NK-92 (cell line): ENCODE results near the gene ERC2.

Source experiments
- DNase-seq: peaks from one replicate; lab custom pipeline; 2025; ENCODE audit not compliant: unreplicated experiment; lab: John Stamatoyannopoulos, UW

The ERC2 gene

GRCh38 chr3:55766753-55767152 lies 701.5 kb downstream of the ERC2 start:
- DNase-seq: no peak

DNA sequence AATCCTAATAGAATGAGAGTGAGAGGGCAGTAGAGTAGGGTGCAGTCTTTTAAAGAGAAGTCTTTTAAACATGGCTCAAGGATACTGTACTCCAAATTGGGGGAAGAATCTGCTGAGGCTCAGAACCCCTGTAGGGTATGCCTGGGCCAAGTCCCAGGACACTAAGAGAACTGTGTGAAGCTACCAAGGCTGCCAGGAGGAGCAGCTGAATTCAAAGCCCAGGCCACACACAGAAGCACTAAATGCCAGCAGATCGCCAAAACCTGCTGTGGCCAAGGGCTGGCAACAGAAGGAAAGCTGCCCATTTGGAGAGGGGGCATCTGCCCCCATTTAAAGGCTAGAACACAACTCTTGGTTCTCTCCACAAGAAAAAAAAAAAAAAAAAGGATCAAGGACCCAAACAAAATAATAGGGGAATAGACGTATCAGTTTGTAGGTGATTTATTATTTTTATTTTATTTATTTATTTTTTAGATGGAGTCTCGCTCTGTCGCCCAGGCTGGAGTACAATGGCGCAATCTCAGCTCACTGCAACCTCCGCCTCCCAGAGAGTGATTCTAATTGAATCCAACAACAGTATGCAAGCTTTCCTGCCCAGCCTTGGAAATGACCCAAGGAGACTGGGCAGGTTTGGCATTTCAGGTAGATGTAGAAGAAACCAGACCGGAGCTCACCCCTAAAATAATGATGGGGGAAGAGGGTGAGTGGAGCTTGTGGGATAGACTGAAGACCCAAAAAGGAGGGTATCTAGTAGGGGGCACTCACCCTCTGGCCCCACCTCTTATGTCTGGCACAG lies 702.2 kb downstream of the ERC2 start:
- DNase-seq: no peak

- DNase-seq: no peak
Measured at GRCh38 chr3:55765398-55765797, 702.9 kb downstream of the ERC2 start.

DNA sequence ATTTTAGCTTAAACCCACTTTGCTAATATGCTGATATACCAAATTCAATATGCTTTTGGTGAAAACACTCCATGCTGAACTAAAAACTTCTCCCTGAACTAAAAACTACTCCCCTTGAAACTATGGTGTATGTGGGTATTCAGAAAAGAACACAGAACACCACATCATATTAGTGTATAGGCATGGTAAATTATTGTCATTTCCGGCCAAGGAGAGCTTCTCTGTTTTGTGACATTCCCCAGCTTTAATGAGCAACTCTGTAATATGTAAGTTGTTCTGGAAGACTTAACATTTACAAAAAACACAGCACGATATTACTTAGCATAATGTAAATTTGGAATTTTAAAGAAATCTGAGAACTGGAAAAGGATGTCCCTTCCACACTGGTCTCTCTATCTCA lies 711.3 kb downstream of the ERC2 start:
- DNase-seq: no peak

GRCh38 chr3:55755516-55756205 lies 712.6 kb downstream of the ERC2 start:
- no peak for DNase-seq

DNA sequence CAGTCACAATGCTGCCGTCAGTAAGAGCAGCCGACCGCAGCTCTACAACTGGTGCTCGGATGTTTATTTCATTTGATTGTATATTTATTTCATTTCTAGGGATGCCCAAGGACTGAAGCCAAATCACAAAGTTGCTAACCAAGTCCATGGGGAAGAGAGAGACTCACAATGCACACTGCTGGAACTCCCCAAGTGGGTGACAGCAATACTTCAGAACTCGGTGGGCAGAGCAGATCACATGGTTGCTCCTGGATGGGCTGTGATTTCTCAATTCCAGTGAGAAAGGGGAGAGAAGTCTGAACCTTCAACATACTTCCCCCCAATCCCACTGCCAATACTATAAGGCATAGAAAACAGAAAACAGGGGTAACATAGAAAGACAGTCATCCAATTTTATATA lies 715.4 kb downstream of the ERC2 start:
- no peak for DNase-seq

GRCh38 chr3:55751730-55752129 lies 716.5 kb downstream of the ERC2 start:
- DNase-seq: no peak

- DNase-seq: no peak
Measured at GRCh38 chr3:55750525-55750924, 717.7 kb downstream of the ERC2 start.

DNA sequence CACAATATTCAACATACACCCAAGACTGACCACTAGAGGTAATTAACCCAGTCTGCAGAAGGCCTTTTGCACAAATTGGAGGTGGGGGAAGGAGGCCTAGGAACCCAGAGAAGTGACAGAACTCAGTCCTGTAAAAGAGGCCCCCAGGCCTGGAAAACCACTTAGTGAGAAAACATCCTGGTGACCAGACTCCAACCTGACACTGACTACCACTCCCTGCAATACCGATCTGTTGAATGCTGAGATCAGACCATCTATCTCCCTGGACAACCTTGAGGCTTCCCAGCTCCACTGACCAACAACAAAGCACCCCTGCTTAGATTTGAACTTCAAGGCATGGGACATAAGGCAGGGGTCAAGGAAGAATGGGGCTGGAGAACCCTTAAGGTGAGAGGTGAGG lies 719.2 kb downstream of the ERC2 start:
- DNase-seq: no peak

DNA sequence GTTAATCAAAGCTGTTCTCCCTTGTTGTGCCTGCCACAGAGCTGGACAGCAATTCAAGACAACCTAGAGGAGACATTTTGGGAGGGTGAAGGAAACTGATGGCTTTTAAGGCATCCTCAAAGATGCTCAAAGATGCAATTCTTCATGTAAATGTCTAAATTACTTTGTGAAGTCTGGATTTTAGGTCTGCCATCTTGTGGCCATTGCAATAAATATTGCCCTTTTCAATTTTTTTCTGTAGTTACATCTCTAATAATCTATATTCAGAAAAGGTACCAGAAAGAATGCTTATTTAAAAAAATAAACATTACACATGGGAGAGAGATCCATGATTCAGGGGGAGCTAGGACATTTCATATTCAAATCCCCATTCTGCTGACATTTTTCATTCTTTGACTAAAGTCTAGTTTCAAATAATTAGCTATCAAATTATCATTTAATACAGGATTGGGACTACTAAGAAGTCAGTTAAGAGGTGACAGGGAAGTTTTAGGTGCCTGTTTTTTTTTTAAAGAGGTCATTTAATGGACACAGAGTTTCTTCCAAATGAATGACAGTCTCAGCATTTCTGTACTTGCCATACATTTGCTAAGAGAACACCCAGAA lies 721.4 kb downstream of the ERC2 start:
- no peak for DNase-seq

DNA sequence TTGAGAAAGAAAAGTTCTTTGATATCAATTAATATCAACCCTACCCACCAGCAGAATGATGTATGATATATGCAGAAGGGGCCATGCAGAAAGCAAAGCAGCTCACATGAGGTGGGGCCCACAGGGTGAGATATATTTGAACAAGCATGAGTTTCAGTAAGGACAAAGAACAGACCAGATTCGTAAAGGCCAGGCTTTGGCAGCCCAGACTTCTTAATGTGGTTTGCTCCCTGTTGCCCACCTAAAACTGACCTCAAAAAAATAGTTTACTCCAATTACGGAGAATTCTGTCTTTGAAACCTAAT lies 725.5 kb downstream of the ERC2 start:
- DNase-seq: no peak

DNA sequence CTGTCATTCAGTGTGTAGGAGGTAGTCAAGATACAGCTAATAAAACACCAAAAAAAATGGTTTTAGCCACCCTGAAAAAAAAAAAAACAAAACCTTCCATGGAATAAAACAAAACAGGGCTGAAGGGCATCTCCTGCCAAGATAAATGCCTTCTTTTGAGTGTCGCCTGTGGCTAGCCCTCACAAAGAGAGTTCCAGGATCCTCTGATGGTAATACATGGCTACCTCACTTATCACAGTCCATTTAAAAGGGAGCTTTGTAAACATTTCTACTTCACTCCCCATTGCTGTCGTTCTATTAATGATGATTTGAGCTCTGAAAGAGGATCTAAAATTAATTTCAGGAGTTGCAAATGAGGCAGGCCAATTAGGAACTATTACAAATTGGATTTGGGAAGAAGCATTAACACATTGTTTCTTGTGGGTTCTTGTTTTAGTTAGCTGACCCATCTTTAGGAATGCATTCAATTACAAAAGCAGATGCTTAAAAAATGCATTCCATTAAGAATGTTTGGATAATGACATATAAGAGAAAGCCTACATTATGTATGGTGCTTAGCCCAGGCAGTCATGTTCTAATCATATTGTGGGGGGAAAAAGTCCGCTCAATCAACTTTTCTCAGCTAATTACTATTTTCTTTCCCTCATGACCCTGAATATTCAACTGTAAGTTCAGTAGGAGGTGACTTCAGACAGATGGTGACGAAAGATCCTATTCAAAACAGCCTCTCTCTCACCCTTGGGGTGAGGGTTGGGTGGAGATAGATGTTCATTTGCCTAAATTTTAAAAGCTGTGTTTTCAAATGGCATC lies 726.0 kb downstream of the ERC2 start:
- DNase-seq: no peak

DNA sequence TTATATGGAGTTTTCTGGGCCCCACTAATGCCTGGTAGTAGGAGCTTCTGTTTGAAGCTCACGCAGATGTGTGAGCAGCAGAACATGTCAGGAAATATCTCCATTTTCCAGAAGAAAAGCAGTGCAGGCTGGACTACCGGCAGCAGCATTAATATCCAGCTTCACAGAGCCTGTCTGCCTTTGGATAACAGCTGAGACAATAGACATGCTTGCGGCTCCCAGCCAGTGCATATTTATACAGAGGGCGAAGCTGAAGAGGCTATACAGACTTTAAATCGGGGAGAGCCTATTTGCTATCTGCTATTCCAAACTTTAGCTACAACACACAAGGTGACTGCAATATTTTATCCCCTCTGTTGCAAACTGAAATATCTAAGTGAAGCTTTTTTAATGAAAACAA lies 731.1 kb downstream of the ERC2 start:
- DNase-seq: no peak

GRCh38 chr3:55735976-55736375 lies 732.3 kb downstream of the ERC2 start:
- no peak for DNase-seq

GRCh38 chr3:55731741-55732140 lies 736.5 kb downstream of the ERC2 start:
- DNase-seq: no peak

GRCh38 chr3:55729546-55729945 lies 738.7 kb downstream of the ERC2 start:
- no peak for DNase-seq

DNA sequence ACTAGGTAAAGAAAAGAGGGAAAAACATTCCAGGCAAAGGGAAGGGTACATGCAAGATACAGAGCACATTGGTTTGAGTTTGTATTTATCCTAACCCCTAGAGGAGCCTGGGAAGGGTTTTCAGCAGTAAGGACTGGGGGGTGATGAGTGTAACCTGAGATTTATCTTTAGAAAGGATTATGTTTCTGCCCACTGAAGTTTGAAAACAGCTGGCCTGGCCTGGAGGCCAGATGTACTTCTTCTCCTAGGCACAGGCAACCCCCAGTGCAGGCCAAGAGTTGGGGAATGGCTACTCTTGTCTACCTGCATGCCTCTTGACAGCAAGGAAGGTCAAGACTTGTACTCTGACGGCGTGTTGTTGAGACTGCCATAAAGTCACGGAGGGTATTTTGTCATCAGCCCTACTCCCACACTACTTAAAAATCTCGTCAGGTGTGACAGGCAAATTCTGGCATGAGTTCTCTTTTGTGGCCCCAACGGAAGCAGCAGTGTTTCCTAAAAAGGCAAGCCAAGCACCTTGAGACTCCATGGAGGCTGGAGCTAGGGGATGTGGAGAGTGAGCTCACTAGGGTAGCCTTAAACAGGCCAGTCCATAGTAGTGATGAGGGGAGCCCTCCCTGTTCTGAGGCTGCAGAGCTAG lies 739.7 kb downstream of the ERC2 start:
- DNase-seq: no peak

DNA sequence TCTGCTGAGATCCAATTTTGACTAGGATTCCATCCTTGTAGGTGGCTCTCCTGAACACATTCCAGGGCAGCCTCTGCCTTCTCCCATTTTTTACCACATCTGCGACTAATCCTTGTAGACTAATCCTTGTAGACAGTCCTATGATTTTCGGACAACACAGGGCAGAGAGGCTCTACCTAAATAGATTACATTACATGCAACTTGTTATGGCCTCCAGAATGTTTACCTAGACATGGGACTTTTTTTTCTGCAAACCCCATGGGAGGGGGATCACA lies 741.8 kb downstream of the ERC2 start:
- no peak for DNase-seq

DNA sequence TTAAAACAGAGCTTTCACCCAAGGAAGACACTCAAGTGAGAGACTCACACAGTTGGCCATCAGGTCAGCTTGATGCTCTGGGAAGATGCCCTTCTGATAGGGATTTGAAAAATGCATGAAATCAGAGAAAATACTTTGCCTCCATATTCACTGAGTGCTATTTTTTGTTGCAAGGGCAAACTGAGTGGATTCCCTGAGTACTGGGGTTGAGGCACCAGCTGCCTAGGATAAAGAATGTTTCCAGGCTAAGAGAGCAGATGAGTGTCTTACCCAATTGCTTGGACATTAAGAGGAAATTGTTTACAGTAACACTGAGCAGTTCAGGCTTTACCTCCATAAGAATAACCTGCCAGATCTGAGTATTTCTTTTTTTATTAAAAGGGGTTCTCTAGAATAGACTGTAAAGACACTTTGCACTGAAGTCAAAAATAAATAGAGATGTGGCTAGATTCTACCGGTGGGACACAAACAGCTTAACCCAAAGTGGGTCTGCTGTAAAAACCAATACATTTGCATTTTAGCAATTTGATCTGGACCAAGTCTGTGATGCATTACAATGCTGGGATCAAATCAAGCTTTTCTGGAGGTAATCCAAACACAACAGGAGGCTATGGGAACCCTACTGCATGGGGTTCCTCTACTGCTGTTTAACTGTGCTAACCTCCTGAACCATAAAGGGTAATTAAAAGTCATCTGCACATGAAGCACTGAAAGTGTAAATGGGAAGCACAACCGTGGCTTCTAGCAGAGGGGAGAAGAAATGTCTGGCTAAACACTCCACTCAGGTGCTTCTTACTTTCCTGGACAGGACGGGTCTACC lies 742.4 kb downstream of the ERC2 start:
- no peak for DNase-seq

DNA sequence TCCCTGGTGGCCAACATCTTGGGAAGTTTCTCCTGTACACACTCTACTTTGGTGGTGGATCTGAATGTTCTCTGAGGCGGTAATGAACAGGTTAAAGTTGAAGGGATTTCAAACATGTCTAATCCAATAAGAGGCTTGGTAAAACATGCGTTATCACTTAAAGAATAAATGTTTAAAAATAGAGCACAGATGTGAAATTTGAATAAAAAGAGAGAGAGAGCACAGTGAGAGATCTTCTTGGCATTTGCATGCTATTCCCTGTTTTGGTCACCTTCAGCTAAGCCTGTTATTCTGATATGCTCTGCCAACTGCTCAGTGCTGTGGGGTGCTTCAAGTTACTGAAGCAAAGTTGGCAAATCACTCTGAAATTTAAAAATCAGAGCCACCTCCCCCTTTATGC lies 743.4 kb downstream of the ERC2 start:
- DNase-seq: no peak

- no peak for DNase-seq
Measured at GRCh38 chr3:55724407-55724784, 743.9 kb downstream of the ERC2 start.
